WTC11 (cell line): ENCODE data around the gene EEF2K.

Source experiments
- ESRRA ChIP-seq: sonication (generic); formaldehyde crosslinking; IDR thresholded peaks from 2 replicates; pipeline ENCODE4 v1.8.1; 2022; ENCODE audit warnings: mild to moderate bottlenecking, missing genetic modification reagents, borderline replicate concordance
- TF ChIP-seq, protein P1 (sequence below): sonication (generic); formaldehyde crosslinking; IDR thresholded peaks from 2 replicates; pipeline ENCODE4 v1.8.1; 2022; ENCODE audit warnings: mild to moderate bottlenecking, missing genetic modification reagents, moderate library complexity, borderline replicate concordance
- TF ChIP-seq, protein P2 (sequence below): fragments of 200-600 bp; IDR thresholded peaks from 2 replicates; pipeline ENCODE4 v1.8.0; 2022; ENCODE audit warnings: antibody characterized with exemption
- TF ChIP-seq, protein P3 (sequence below): sonication (generic); formaldehyde crosslinking; IDR thresholded peaks from 2 replicates; pipeline ENCODE4 v1.8.0; 2022; ENCODE audit warnings: mild to moderate bottlenecking, missing genetic modification reagents
- TF ChIP-seq, protein P4 (sequence below): sonication (generic); formaldehyde crosslinking; IDR thresholded peaks from 2 replicates; pipeline ENCODE4 v1.8.1; 2022; ENCODE audit warnings: missing genetic modification reagents, borderline replicate concordance
- TF ChIP-seq, protein P5 (sequence below): sonication (generic); formaldehyde crosslinking; IDR thresholded peaks from 2 replicates; pipeline ENCODE4 v1.8.0; 2023; ENCODE audit warnings: missing genetic modification reagents, mild to moderate bottlenecking, borderline replicate concordance

DNA sequence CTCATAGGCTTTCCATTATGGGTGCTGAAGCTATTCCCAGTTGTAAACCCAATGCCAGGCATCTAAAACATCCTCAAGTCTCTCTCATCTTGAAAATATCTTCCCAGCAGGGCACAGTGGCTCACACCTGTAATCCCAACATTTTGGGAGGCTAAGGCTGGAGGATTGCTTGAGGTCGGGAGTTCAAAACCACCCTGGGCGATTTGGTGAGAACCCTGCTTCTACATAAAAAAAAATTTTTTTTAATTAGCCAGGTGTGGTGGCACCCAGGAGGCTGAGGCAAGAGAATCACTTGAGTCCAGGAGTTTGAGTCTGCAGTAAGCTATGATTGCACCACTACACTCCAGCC lies 13.0 kb upstream of the EEF2K start:
- TF ChIP-seq, protein P1, sequence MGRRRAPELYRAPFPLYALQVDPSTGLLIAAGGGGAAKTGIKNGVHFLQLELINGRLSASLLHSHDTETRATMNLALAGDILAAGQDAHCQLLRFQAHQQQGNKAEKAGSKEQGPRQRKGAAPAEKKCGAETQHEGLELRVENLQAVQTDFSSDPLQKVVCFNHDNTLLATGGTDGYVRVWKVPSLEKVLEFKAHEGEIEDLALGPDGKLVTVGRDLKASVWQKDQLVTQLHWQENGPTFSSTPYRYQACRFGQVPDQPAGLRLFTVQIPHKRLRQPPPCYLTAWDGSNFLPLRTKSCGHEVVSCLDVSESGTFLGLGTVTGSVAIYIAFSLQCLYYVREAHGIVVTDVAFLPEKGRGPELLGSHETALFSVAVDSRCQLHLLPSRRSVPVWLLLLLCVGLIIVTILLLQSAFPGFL, result no peak
- TF ChIP-seq, protein P2, sequence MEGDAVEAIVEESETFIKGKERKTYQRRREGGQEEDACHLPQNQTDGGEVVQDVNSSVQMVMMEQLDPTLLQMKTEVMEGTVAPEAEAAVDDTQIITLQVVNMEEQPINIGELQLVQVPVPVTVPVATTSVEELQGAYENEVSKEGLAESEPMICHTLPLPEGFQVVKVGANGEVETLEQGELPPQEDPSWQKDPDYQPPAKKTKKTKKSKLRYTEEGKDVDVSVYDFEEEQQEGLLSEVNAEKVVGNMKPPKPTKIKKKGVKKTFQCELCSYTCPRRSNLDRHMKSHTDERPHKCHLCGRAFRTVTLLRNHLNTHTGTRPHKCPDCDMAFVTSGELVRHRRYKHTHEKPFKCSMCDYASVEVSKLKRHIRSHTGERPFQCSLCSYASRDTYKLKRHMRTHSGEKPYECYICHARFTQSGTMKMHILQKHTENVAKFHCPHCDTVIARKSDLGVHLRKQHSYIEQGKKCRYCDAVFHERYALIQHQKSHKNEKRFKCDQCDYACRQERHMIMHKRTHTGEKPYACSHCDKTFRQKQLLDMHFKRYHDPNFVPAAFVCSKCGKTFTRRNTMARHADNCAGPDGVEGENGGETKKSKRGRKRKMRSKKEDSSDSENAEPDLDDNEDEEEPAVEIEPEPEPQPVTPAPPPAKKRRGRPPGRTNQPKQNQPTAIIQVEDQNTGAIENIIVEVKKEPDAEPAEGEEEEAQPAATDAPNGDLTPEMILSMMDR, result no peak
- no peak for TF ChIP-seq ESRRA (CRISPR knock-in tag)
- TF ChIP-seq, protein P3, sequence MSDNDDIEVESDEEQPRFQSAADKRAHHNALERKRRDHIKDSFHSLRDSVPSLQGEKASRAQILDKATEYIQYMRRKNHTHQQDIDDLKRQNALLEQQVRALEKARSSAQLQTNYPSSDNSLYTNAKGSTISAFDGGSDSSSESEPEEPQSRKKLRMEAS (CRISPR knock-in tag), result no peak
- TF ChIP-seq, protein P4, sequence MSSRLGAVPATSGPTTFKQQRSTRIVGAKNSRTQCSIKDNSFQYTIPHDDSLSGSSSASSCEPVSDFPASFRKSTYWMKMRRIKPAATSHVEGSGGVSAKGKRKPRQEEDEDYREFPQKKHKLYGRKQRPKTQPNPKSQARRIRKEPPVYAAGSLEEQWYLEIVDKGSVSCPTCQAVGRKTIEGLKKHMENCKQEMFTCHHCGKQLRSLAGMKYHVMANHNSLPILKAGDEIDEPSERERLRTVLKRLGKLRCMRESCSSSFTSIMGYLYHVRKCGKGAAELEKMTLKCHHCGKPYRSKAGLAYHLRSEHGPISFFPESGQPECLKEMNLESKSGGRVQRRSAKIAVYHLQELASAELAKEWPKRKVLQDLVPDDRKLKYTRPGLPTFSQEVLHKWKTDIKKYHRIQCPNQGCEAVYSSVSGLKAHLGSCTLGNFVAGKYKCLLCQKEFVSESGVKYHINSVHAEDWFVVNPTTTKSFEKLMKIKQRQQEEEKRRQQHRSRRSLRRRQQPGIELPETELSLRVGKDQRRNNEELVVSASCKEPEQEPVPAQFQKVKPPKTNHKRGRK, result no peak
- TF ChIP-seq, protein P5, sequence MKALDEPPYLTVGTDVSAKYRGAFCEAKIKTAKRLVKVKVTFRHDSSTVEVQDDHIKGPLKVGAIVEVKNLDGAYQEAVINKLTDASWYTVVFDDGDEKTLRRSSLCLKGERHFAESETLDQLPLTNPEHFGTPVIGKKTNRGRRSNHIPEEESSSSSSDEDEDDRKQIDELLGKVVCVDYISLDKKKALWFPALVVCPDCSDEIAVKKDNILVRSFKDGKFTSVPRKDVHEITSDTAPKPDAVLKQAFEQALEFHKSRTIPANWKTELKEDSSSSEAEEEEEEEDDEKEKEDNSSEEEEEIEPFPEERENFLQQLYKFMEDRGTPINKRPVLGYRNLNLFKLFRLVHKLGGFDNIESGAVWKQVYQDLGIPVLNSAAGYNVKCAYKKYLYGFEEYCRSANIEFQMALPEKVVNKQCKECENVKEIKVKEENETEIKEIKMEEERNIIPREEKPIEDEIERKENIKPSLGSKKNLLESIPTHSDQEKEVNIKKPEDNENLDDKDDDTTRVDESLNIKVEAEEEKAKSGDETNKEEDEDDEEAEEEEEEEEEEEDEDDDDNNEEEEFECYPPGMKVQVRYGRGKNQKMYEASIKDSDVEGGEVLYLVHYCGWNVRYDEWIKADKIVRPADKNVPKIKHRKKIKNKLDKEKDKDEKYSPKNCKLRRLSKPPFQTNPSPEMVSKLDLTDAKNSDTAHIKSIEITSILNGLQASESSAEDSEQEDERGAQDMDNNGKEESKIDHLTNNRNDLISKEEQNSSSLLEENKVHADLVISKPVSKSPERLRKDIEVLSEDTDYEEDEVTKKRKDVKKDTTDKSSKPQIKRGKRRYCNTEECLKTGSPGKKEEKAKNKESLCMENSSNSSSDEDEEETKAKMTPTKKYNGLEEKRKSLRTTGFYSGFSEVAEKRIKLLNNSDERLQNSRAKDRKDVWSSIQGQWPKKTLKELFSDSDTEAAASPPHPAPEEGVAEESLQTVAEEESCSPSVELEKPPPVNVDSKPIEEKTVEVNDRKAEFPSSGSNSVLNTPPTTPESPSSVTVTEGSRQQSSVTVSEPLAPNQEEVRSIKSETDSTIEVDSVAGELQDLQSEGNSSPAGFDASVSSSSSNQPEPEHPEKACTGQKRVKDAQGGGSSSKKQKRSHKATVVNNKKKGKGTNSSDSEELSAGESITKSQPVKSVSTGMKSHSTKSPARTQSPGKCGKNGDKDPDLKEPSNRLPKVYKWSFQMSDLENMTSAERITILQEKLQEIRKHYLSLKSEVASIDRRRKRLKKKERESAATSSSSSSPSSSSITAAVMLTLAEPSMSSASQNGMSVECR (CRISPR knock-in tag), result no peak
